AG10803 (cell line): Measurements from ENCODE around the gene KYNU.
"Not testable (repeated sequence)": the region's sequence is repeated elsewhere in the genome, so short reads cannot be mapped to it uniquely, and the experiment has no call there.

Experiments
- DNase-seq: peaks from one replicate; pipeline ENCODE4 v3.0.0; 2010; ENCODE audit warnings: low read depth
- H3K4me3 ChIP-seq: 2 replicates; pipeline ENCODE4 v1.5.1; 2011; ENCODE audit warnings: mild to moderate bottlenecking, low read length, control low read depth
- CTCF ChIP-seq: conservative IDR thresholded peaks from 2 replicates; pipeline ENCODE4 v1.5.1; 2011; ENCODE audit warnings: mild to moderate bottlenecking, low read length, control low read depth, inconsistent platforms

KYNU gene

GRCh38 chr2:142897807-142898206 lies 20.3 kb downstream of the KYNU start:
- TF ChIP-seq CTCF = no peak
- no peak for DNase-seq
- no peak overlapping the region for H3K4me3 ChIP-seq

GRCh38 chr2:142900327-142900726 lies 22.9 kb downstream of the KYNU start:
- not testable (repeated sequence) for H3K4me3 ChIP-seq, DNase-seq

- TF ChIP-seq CTCF = no peak
- no peak overlapping the region for H3K4me3 ChIP-seq
- no peak for DNase-seq
These were observed 24.3 kb downstream of the KYNU start for GRCh38 chr2:142901780-142902179.

- not testable (repeated sequence) for H3K4me3 ChIP-seq, DNase-seq
These were observed 26.3 kb downstream of the KYNU start for GRCh38 chr2:142903726-142904125.

GRCh38 chr2:142907653-142908052 lies 30.2 kb downstream of the KYNU start:
- H3K4me3 ChIP-seq = no peak overlapping the region
- DNase-seq = no peak
- TF ChIP-seq CTCF = no peak

- TF ChIP-seq CTCF = no peak
- no peak for DNase-seq
- H3K4me3 ChIP-seq = no peak overlapping the region
These were observed 37.2 kb downstream of the KYNU start for GRCh38 chr2:142914507-142915313.

- TF ChIP-seq CTCF = no peak
- no peak overlapping the region for H3K4me3 ChIP-seq
- no peak for DNase-seq
These were observed 38.0 kb downstream of the KYNU start for GRCh38 chr2:142915502-142915901.

- no peak for TF ChIP-seq CTCF
- DNase-seq = no peak
- H3K4me3 ChIP-seq = no peak overlapping the region
These were observed 41.2 kb downstream of the KYNU start for GRCh38 chr2:142918624-142919023.
